HL-60 (cell line): ENCODE results near the gene TBCCD1.

Experiments used
- DNase-seq, 2 experiments: peaks; one replicate each; pipeline ENCODE4 v3.0.0-alpha.2; 2010 to 2020; ENCODE audit warnings: low read depth in 1 of 2, low spot score in 1 of 2
- H3K27ac ChIP-seq: fragments of 250-450 bp; sonication (Bioruptor Pico); replicated peaks from 2 replicates; pipeline ENCODE4 v1.5.1; 2020; ENCODE audit warnings: mild to moderate bottlenecking, moderate library complexity
- H3K27me3 ChIP-seq: fragments of 250-450 bp; sonication (Bioruptor Pico); 2 replicates; pipeline ENCODE4 v1.5.1; 2021; ENCODE audit warnings: mild to moderate bottlenecking, moderate library complexity; ENCODE audit not compliant: insufficient read depth, poor library complexity, severe bottlenecking
- H3K4me3 ChIP-seq: replicated peaks from 2 replicates; pipeline ENCODE4 v1.5.1; 2011; ENCODE audit warnings: mild to moderate bottlenecking, control low read depth, low read length; ENCODE audit not compliant: insufficient read depth
- CTCF ChIP-seq: IDR thresholded peaks from one replicate; pipeline ENCODE4 v1.5.1; 2011; ENCODE audit warnings: low read length, control low read depth, inconsistent platforms; ENCODE audit not compliant: insufficient read depth
- GABPA ChIP-seq: IDR thresholded peaks from 2 replicates; pipeline ENCODE4 v1.6.1; 2012; ENCODE audit warnings: low read depth
- POLR2AphosphoS5 ChIP-seq: IDR thresholded peaks from 2 replicates; pipeline ENCODE4 v1.6.1; 2012; ENCODE audit warnings: low read depth
- REST ChIP-seq: IDR thresholded peaks from 2 replicates; pipeline ENCODE4 v1.6.1; 2012; ENCODE audit warnings: low read depth; ENCODE audit not compliant: insufficient replicate concordance
- SPI1 ChIP-seq: IDR thresholded peaks from 2 replicates; pipeline ENCODE4 v1.6.1; 2012; ENCODE audit warnings: low read depth, mild to moderate bottlenecking, borderline replicate concordance

The TBCCD1 gene

GRCh38 chr3:186605561-186606545 lies 38.7 kb upstream of the TBCCD1 start:
- no peak for DNase-seq
- Histone ChIP-seq H3K4me3 (no peak overlapping the region), H3K27me3 (no peaks in the 10 kb centered on the region), H3K27ac (no peak overlapping the region)
- no peak for TF ChIP-seq SPI1
- no peak for TF ChIP-seq CTCF
- no peak for TF ChIP-seq POLR2AphosphoS5
- no peak for TF ChIP-seq REST
- TF ChIP-seq GABPA = no peak

DNA sequence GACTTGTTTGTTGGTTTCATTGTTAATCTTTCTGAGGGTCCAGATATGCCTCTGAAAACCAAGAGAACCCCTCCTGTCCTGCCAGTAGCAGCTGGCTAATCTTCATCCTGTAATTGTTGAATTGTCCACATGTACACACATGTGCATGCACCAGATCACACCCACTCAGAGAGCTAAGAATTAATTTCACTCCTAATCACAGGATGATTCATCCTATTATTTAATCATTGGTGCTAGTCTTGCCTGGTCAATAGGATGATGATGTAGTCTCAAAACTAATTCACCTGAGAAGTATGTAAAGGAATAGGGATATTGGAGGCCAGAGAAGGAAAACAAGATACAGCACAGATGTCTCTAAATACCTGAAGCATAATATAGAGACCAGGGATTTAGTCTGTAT lies 37.9 kb upstream of the TBCCD1 start:
- Histone ChIP-seq H3K27me3 (no peaks in the 10 kb centered on the region), H3K27ac (no peak overlapping the region), H3K4me3 (no peak overlapping the region)
- DNase-seq = no peak
- TF ChIP-seq CTCF (no peak), POLR2AphosphoS5 (no peak), REST (no peak), SPI1 (no peak), GABPA (no peak)

GRCh38 chr3:186603159-186603558 lies 36.0 kb upstream of the TBCCD1 start:
- peak in 1 of 2 experiments; percentile 39 for DNase-seq

More at GRCh38 chr3:186603159-186603558, 36.0 kb upstream of the TBCCD1 start:
- H3K27me3 ChIP-seq = no peaks in the 10 kb centered on the region
- H3K4me3 ChIP-seq = no peak overlapping the region
- TF ChIP-seq SPI1 (no peak), GABPA (peak; percentile 79), CTCF (no peak), POLR2AphosphoS5 (no peak)
- peak overlapping the region; percentile 28 for H3K27ac ChIP-seq
